GM19452 (cell line): ENCODE results near the gene AQP5.
"Not testable (repeated sequence)": the region's sequence is repeated elsewhere in the genome, so short reads cannot be mapped to it uniquely, and the experiment has no call there.

Source experiments
- ATAC-seq: cut with Tn5 transposase; IDR thresholded peaks from one replicate; pipeline ENCODE4 v1.9.1; 2021; ENCODE audit not compliant: unreplicated experiment

The AQP5 gene

DNA sequence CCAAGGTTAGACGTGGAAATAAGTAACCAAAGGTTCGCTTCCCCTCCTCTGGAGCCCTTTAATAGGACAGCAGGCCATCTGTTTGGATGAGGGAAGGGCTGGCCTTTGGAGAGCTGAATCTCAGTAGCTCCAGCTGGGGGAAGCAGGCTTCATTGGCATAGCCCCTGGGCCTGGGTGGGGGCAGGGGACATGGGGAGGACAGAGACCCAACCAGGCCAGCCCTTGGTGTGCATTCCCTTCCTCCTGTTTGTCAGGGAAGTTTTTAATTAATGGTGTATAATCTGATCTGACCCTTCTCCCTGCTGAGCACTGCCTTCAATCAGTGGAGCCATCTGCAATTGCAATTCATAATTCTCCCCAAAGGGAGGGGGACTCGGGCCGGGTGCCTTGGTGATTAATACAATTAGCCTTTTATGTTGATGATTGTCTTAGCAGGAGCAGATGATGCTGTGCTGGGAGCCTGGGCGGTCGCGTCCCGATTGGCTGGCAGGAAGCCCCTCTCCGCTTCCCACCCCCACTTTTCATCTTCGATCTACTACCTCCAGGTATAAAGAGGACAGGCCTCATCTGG lies 17.4 kb downstream of the AQP5 start:
- ATAC-seq, result no peak

DNA sequence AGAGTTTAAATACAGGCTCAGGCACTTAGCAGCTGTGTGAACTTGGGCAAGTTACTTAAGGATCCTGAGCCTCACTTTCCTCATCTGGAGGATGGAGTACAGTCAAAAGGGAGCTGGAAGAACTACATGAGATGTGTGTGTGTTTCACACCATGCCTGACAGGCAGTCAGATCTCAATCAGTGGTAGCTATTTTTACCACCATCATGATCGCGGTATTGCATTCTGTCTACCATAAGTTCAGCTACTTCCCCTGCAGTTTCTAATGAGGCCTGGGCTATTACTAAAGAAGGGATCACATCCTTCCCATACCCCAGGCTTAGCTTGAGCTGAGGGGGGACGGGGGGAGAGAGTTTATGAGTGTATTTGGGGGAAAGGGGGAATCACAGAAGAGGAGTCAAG lies 18.1 kb downstream of the AQP5 start:
- ATAC-seq, result no peak

DNA sequence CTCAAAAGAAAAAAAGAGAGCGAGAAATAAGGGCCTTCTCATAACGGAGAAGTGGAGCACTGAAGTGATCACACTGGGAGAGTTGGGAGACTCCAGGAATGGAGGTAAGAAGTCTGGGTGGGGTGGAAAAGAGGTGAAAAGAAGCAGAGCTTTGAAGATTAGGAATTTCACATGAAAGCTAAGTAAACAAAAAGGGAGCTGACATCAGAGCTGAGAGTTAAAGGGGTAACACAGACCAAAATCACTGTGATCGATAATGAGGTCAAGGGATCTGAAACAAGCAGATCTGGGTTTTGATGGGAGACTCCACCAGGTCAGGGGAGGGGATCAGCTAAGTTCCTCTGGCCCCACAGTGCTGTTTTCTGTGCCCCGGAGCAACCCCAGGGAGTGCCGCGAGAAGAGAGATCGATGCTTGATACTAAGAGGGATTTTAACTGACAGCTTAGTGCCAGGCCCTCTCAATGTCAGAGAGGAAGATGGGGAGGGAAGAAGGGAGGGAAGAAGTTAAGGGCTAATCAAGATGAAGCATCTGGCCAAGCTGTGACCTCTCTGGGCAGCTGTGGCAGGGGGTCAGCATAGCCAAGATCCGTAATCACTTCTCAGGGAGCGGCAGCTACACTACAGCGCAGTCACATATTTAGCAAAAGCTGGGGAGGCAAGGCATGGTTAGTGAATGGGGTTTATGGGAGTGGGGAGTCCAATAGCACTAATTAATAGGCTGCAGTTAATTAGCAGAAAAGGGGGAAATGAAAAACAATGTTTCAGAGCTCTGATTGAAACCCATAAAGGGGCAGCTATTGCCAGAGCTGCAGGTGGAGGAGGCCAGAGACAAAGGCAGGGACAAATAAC lies 19.1 kb downstream of the AQP5 start:
- no peak for ATAC-seq

DNA sequence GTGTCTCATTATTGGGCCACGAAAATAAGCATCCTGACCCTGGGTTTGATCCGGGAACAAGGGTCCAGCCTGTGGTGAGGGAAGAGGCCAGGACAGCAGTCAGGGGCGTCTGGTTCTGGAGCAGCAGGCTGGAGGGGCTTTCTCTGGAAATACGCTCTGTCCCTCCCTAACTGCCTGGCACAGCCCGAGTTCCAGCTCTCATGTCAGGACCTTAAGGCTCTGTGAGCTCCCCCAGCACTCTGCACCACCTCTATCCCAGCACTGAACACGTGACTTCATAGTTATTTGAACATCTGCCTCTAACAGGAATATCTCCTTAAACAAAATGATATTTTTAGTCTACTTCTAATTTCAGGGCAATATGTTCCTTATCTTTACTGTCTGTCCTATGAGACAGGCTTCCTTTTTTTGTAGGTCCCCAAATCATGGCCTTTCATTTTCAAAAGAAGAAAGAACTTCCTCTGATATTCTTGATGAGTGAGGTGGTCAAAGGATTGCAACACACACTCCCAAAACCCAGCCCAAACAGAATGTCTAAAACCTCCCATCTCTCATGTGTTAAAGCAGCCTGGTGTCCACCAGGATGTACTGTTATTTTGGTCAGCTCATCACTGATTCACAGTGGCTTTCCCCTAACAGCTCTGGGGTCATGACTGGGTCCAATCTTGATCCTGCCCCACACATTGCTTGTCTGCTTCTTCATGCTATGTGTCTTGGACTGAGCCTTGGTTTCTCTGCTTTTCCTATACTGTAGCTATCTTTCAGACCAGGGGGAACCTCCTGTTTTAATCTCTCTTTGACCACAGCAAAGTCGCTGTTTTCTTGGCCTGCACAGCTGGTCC lies 20.8 kb downstream of the AQP5 start:
- ATAC-seq, result no peak

DNA sequence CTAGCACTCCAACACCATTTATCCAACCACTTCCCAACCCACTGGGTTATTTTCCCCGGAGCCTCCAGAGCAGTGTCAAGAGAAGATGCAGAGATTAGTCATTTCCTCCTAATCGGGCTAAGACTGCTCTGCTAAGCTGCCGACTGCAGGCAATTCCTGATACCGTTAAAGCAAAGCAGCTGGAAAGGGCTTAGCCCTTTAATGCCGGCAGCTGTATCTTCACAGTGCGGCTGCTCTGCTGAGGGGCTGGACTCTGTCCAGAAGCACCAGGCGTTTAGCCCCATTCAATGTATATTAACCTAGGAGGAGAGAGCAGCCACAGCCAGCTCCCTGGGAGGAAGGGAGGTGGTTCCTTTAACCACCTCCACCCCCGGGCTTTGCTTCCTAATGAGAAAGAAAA lies 22.2 kb downstream of the AQP5 start:
- no peak for ATAC-seq

DNA sequence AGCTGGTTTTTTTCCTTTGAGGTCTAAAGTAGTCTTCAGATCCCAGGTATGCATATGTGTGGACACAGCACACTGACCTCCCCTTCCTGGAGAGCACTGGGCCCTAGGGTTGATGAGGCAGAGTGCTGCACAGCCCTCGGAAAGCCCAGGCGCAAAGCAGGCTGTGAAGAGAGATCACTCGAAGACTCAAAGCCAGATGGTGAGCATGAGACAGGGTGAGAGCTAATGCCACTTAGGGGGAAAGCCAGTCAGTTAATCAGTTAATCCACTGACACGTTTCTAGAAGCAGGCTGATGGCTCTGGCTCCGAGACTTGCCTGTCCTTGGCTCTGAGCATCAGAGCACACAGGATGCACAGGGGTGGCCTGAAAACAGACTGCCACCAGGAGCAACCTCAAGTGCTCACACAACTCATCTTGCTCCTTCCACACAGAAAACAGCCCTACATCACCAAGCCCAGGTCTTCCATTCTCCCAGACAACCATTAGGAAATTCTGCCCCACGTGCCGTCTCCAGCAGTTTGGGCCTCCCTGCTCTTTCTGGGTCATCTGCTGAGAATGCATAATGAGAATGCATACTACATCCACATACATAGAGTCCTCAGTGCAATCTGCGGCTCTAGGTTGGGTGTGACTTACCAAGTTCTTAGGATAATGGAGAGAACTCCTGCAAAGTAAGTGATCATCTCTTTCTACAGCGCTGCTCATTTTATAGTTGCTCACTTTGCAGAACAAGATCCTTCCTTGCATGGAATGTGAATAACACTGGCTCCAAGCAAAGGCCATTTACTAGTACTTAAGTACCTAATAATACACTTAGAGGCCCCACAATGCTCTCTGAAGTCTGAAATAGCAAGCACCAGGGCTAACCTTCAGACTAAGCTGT lies 23.0 kb downstream of the AQP5 start:
- no peak for ATAC-seq

DNA sequence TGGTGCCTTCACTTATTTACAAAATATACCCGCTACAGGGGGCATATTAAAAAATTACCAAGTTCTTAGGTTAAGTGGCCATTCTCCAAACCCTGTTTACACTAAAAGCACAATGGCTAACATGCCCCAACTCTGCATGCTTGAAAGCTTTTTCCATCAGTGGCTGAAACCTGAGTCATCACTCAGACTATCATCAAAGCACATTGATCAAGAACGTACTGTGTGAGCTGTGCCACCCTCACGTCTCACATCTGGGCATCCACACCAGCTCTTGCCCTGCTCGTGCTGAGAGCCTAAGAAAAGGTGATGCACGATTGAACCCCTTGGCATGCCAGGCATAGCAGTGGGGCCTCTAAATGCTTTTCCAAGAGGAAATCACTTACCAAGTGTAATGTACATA lies 24.3 kb downstream of the AQP5 start:
- ATAC-seq, result no peak

DNA sequence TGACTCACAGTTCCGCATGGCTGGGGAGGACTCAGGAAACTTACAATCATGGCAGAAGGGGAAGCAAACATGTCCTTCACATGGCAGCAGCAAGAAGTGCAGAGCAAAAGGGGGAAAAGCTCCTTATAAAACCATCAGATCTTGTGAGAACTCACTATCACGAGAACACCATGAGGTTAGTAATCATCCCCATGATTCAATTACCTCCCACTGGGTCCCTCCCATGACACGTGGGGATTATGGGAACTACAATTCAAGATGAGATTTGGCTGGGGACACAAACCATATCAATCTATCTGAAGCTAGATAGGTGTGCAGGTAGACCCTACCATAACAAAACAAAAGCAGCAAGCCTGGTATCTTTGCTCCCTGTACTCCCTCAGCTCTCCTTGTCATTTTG lies 24.8 kb downstream of the AQP5 start:
- not testable (repeated sequence) for ATAC-seq

DNA sequence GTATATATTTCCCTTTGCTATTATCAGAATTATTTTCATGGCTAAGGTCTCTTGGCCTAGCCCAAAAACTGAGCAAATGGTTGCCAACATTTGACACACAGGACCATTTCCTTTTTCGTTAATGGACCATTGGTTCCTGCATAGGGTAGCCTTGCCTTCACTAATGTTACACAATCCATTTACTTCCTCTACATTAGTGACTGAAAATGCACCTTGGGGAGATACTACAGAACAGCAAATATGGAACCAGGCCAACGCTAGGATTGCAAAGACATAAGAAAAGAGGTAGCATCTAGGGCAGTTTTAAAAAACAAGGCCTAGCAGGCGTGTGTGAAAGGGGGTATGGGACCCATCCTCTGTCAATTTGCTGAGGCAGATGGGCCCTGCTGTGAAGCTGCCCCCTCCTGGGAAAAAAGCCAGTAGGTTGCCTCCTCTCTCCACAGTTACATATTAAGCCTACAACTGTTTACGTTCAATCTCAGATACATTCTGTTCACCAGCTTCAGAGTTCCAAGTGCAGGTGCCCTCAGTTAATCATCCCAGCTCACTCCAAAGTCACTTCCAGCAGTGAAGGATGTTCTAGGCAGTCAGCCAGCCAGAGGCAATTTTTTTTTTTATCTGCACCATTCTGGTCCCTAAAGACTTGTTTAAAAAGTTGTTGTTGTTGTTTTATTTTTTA lies 26.1 kb downstream of the AQP5 start:
- ATAC-seq, result no peak

DNA sequence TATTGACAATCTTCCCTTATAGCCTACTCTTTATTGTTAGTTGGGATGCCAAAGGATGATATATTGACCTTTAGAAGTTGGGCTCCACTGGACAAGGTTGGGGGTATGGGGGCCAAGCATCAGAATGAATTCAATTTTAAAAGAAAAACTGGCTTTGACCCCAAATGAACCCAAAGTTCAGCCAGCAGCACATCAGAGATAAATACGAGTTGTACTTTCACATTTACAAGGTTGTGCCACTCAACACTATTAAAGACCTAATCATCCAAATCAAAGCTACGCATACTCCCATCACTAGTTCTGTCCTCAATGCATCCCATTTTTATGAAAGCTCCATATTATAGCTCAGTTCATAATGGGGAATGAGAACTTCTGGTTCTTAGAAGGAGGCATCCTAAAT lies 27.7 kb downstream of the AQP5 start:
- not testable (repeated sequence) for ATAC-seq

DNA sequence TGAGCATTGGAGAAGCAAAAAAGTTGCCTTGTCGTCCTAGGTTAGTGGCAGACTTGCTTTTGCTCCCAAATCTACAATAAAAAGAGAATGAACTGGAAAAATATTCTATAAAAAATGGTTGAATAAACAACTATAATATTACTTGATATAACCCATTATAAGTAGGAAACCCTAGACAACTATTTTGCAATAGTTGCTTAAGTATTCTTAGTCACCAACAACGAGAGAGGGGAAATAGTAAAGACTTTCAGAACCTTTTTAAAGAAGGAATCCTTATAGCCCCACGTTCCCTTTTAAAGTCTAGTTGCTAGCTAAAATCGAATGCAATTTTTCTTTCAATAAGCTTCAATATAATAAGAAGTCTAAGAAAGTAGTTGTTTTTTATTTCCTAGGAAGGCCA lies 28.6 kb downstream of the AQP5 start:
- ATAC-seq, result no peak

DNA sequence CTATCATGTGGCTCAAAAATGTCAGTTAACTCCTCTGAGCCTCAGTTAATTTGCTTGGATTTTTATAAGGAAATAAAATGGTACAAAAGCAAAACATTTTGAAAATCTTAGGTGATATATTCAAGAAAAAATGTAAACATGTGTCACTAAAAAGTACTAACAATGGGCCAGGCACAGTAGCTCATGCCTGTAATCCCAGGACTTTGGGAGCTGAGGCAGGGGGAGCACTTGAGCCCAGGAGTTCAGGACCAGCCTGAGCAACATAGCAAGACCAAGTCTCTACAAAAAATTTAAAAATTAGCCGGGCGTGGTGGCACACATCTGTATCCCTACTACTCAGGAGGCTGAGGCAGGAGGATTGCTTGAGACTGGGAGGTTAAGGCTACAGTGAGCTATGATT lies 36.8 kb downstream of the AQP5 start:
- no peak for ATAC-seq

DNA sequence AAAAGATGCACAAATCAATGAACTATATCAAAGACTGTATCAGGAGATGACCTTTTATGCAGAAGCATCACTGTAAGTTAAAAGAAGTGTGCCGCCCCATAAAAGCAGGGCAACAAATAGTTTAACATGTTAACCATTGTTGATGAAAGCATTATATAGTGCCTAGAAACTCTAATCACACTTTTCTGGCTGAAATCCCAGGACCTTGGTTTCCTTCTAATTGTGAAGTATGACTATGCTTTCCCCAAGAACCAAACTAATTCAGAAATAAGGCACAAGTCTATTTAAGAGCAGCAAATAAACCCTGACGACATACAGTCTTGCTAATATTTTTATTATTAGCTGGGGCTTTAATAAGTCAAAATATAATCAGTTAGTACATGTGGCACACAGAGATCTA lies 41.9 kb downstream of the AQP5 start:
- ATAC-seq, result no peak

DNA sequence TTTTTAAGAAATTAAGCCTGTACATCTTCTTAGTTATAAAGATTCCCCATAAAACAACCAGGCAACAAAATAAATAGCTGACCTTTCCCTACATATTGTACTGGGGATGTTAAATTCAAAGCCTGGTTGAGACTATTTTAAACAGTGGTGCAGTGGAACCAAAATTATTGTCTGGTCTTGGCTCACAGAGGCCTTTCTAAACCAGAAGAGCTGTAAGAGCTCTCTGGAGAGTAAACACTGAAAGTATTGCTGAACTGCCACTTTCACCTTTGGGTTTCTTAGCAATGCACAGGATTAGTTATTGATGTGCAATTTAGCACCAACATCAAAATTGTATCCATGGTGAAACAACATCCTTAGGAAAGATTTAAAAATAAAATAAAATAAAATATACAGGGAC lies 43.0 kb downstream of the AQP5 start:
- ATAC-seq, result no peak

DNA sequence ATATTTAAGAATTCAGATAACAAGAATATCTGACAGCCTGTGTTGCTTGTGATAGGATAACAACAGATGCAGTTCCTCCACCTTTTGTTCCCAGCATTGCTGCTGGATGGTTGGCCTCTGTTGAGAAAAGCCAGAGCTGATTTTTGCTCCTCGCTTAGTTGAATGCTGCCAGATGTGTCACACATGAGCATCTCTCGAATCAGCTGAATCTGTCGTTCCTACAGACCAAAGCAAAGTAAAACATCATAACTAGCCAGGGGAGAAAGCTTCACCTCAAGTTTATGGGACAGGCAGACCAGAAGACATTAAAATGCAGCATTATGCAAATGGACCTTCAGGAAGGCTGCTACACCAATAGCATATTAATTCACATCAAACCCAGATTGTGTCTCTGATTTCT lies 43.5 kb downstream of the AQP5 start:
- ATAC-seq, result no peak

DNA sequence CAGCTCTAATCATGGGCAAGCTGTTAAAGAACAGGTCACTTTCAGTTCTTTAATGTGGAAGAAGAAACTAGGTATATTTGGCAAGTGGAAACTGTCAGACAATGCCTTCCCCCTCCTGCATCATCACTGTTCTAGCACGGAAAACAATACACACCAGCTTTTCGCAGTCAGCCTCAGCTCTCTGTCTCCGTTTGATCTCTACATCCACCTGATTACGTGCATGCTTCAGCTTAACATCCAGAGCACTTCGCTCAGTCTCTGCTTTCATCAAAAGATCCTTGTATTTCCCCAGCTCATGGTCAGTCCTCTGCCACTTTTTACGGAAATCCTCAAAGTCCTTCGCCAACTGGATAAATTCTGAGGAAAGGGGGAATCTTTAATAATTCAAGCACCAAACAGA lies 44.6 kb downstream of the AQP5 start:
- no peak for ATAC-seq

DNA sequence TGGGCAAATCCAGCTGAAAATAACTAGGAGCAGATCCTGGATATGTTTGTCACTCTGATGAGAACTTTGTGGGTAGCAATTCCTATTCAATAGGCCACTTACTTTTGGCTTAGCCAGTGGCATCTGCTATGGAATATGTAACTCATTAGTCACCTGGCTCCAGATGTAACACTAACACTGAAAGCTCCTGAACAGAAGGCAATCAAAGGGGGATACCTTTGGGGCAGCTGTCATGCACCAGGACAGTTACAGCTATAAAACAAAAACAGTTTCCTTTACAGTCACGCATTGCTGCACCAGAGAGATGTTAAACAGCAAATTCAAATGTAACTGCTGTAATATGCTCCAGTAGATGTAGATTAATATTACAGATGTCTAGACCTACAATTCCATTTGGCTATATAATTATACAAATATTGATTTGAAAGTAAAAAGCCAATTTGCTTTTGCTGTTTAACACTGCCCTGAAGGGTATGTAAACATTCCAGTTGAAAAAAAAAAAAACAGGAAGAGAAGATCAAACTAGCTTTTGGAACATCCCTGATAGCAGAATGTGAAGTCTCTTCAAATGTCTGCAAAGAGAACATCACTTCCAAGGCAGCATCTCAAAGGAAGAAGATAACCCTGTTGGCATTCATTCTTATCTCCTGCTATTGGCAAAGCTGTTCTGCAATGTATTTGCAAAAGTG lies 45.2 kb downstream of the AQP5 start:
- no peak for ATAC-seq

DNA sequence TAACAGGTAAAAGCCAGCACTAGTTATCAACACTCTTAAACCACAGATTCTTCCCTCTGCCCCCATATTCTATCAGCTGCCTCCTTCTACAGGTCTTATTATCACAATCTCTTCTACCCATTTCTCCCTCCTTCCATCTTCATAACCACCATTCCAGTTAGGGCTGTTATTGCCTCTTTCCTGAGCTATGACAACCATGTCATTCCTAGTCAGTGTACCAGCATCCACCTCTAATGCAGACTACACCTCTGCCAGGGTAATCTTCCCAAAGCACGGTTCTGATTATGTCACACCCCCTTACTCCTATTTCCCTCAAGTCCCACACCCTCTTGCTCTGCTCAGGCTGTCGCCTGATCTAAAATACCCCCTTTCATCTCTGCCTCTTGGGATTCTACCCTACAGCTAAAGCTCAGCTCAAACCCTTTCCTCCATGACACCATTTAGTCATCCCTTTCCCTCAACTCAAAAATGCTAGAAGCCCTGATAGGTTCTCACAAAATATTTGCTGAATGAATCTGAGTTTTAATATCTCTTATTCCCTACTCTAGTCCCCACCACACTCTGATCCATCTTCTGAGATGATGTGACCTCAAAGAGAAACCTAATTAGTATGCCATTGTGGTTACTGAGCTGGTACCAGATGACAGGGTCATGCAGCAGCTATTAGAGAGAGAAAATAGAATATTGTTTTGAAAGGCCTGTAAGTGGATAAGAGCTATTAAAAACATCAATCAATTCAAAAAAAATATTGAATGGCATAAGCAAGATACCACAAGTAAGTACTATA lies 51.9 kb downstream of the AQP5 start:
- ATAC-seq, result no peak

DNA sequence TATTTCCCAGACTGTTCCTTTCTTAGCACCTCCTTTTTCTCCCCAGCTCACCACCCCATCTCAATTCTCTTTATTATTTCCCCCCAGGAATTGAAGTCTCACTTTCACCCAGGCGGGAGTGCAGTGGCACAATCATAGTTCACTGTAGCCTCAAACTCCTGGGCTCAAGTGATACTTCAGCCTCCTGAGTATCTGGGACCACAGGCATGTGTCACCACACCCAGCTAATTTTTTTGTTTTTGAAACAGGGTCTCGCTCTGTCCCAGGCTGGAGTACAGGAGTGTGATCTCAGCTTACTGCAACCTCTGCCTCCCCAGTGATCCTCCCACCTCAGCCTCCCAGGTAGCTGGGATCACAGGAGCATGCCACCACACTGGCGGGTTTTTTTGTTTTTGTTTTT lies 52.7 kb downstream of the AQP5 start:
- no peak for ATAC-seq
